IPS-18a (cell line): ENCODE data around the gene BCORL1.

Experiments used
- H3K27ac ChIP-seq: one replicate; pipeline ENCODE4 v1.5.1; 2013; ENCODE audit warnings: low read length
- H3K27me3 ChIP-seq: one replicate; pipeline ENCODE4 v1.6.1; 2013; ENCODE audit warnings: mild to moderate bottlenecking, low read length; ENCODE audit not compliant: control insufficient read depth, insufficient read depth
- H3K36me3 ChIP-seq: one replicate; pipeline ENCODE4 v1.6.1; 2013; ENCODE audit warnings: low read depth, low read length; ENCODE audit not compliant: control insufficient read depth
- H3K4me1 ChIP-seq: one replicate; pipeline ENCODE4 v1.6.1; 2013; ENCODE audit warnings: low read depth, low read length; ENCODE audit not compliant: control insufficient read depth
- H3K4me3 ChIP-seq: one replicate; pipeline ENCODE4 v1.5.1; 2013; ENCODE audit warnings: low read length
- H3K9ac ChIP-seq: one replicate; pipeline ENCODE4 v1.6.1; 2013; ENCODE audit warnings: mild to moderate bottlenecking, low read length, moderate library complexity
- H3K9me3 ChIP-seq: one replicate; pipeline ENCODE4 v1.6.1; 2013; ENCODE audit warnings: low read depth, low read length; ENCODE audit not compliant: control insufficient read depth

The BCORL1 gene

GRCh38 chrX:130051176-130051845 is 68.9 kb downstream of the BCORL1 start:
- H3K27me3 ChIP-seq = no peaks in the 10 kb centered on the region
- H3K27ac ChIP-seq = no peak overlapping the region
- H3K4me3 ChIP-seq = no peak overlapping the region
- no peaks in the 10 kb centered on the region for H3K4me1 ChIP-seq
- H3K9ac ChIP-seq = no peak overlapping the region
- H3K9me3 ChIP-seq = peaks cover 23% of the 10 kb centered on the region
- peaks cover 3% of the 10 kb centered on the region for H3K36me3 ChIP-seq

GRCh38 chrX:130053236-130053635 is 70.8 kb downstream of the BCORL1 start:
- Histone ChIP-seq H3K9me3 (peaks cover 23% of the 10 kb centered on the region), H3K4me1 (no peaks in the 10 kb centered on the region), H3K27ac (no peak overlapping the region), H3K9ac (no peak overlapping the region), H3K36me3 (peaks cover 3% of the 10 kb centered on the region), H3K27me3 (peaks cover under 1% of the 10 kb centered on the region), H3K4me3 (no peak overlapping the region)

GRCh38 chrX:130055103-130055502 is 72.7 kb downstream of the BCORL1 start:
- Histone ChIP-seq H3K9ac (no peak overlapping the region), H3K27me3 (peaks cover 16% of the 10 kb centered on the region), H3K27ac (no peak overlapping the region), H3K36me3 (no peaks in the 10 kb centered on the region), H3K9me3 (peaks cover 15% of the 10 kb centered on the region), H3K4me1 (no peaks in the 10 kb centered on the region), H3K4me3 (no peak overlapping the region)

GRCh38 chrX:130055899-130056298 is 73.5 kb downstream of the BCORL1 start:
- no peaks in the 10 kb centered on the region for H3K4me1 ChIP-seq
- no peak overlapping the region for H3K27ac ChIP-seq
- no peaks in the 10 kb centered on the region for H3K36me3 ChIP-seq
- peaks cover 12% of the 10 kb centered on the region for H3K9me3 ChIP-seq
- no peak overlapping the region for H3K4me3 ChIP-seq
- H3K27me3 ChIP-seq = peaks cover 18% of the 10 kb centered on the region
- no peak overlapping the region for H3K9ac ChIP-seq

GRCh38 chrX:130057209-130057608 is 74.8 kb downstream of the BCORL1 start:
- H3K9me3 ChIP-seq = peaks cover 12% of the 10 kb centered on the region
- H3K4me3 ChIP-seq = no peak overlapping the region
- no peaks in the 10 kb centered on the region for H3K36me3 ChIP-seq
- H3K4me1 ChIP-seq = no peaks in the 10 kb centered on the region
- H3K9ac ChIP-seq = no peak overlapping the region
- H3K27me3 ChIP-seq = peaks cover 31% of the 10 kb centered on the region
- H3K27ac ChIP-seq = no peak overlapping the region

GRCh38 chrX:130058652-130059051 is 76.2 kb downstream of the BCORL1 start:
- no peak overlapping the region for H3K9ac ChIP-seq
- H3K4me3 ChIP-seq = no peak overlapping the region
- peaks cover 32% of the 10 kb centered on the region for H3K27me3 ChIP-seq
- peaks cover 16% of the 10 kb centered on the region for H3K9me3 ChIP-seq
- no peak overlapping the region for H3K27ac ChIP-seq
- H3K4me1 ChIP-seq = no peaks in the 10 kb centered on the region
- no peaks in the 10 kb centered on the region for H3K36me3 ChIP-seq

- H3K27ac ChIP-seq = no peak overlapping the region
- H3K4me3 ChIP-seq = peak overlapping the region; percentile 33
- no peaks in the 10 kb centered on the region for H3K4me1 ChIP-seq
- H3K9ac ChIP-seq = peak overlapping the region; percentile 50
- H3K9me3 ChIP-seq = peaks cover 10% of the 10 kb centered on the region
- H3K27me3 ChIP-seq = peaks cover 32% of the 10 kb centered on the region
- H3K36me3 ChIP-seq = no peaks in the 10 kb centered on the region
These were observed 78.0 kb downstream of the BCORL1 start for GRCh38 chrX:130060122-130061069.

GRCh38 chrX:130066975-130067615 is 84.7 kb downstream of the BCORL1 start:
- Histone ChIP-seq H3K9ac (no peak overlapping the region), H3K4me1 (no peaks in the 10 kb centered on the region), H3K27ac (no peak overlapping the region), H3K4me3 (no peak overlapping the region), H3K27me3 (peaks cover 2% of the 10 kb centered on the region), H3K9me3 (peaks cover 9% of the 10 kb centered on the region), H3K36me3 (no peaks in the 10 kb centered on the region)

- no peak overlapping the region for H3K9ac ChIP-seq
- no peak overlapping the region for H3K27ac ChIP-seq
These were observed 89.3 kb downstream of the BCORL1 start for GRCh38 chrX:130071611-130072344.

GRCh38 chrX:130072345-130072740 is 89.9 kb downstream of the BCORL1 start:
- Histone ChIP-seq H3K4me3 (no peak overlapping the region), H3K27me3 (no peaks in the 10 kb centered on the region), H3K9me3 (peaks cover 4% of the 10 kb centered on the region), H3K36me3 (no peaks in the 10 kb centered on the region), H3K9ac (no peak overlapping the region), H3K4me1 (no peaks in the 10 kb centered on the region), H3K27ac (no peak overlapping the region)

More at GRCh38 chrX:130071611-130072344, 89.3 kb downstream of the BCORL1 start:
- peaks cover 5% of the 10 kb centered on the region for H3K9me3 ChIP-seq
- H3K4me3 ChIP-seq = no peak overlapping the region
- no peaks in the 10 kb centered on the region for H3K27me3 ChIP-seq
- no peaks in the 10 kb centered on the region for H3K36me3 ChIP-seq
- H3K4me1 ChIP-seq = no peaks in the 10 kb centered on the region

GRCh38 chrX:130075777-130076176 is 93.3 kb downstream of the BCORL1 start:
- H3K9ac ChIP-seq = no peak overlapping the region
- no peaks in the 10 kb centered on the region for H3K36me3 ChIP-seq
- H3K4me3 ChIP-seq = no peak overlapping the region
- peaks cover 3% of the 10 kb centered on the region for H3K9me3 ChIP-seq
- H3K4me1 ChIP-seq = no peaks in the 10 kb centered on the region
- H3K27me3 ChIP-seq = no peaks in the 10 kb centered on the region
- H3K27ac ChIP-seq = no peak overlapping the region
